Thoracic aorta (tissue), 2 donors: ENCODE data around the gene UBALD1. TPM values are rescaled to one million over a fixed set of nuclear protein-coding genes. Genes with fewer than 3 reads are reported as not detected.
A peak's percentile ranks its signal among the peaks of the same experiment; 100 is the strongest.

Source experiments
- ATAC-seq: fragments of 150-250 bp; one replicate; pipeline ENCODE4 v1.8.0; 2017; ENCODE audit warnings: low read depth; ENCODE audit not compliant: insufficient number of reproducible peaks, low FRiP score
- DNase-seq: peaks from one replicate; pipeline ENCODE4 v3.0.0-alpha.2; 2020; ENCODE audit warnings: low spot score
- H3K27ac ChIP-seq, 2 donors: fragments of 200-600 bp; sonication (generic); 1 replicate in 1 of 2; 2 replicates in 1 of 2; pipeline ENCODE4 v1.5.1; 2016; ENCODE audit warnings: mild to moderate bottlenecking in 2 of 2, moderate library complexity in 2 of 2
- H3K27me3 ChIP-seq: fragments of 200-600 bp; sonication (generic); replicated peaks from 2 replicates; pipeline ENCODE4 v1.6.0; 2016; ENCODE audit warnings: mild to moderate bottlenecking; ENCODE audit not compliant: insufficient read depth
- H3K36me3 ChIP-seq: fragments of 200-600 bp; sonication (generic); one replicate; pipeline ENCODE4 v1.5.1; 2016
- H3K4me1 ChIP-seq, 2 donors: fragments of 200-600 bp; sonication (generic); 1 replicate in 1 of 2; 2 replicates in 1 of 2; pipeline versions ENCODE4 v1.5.1 to v1.6.0; 2016; ENCODE audit warnings: low read depth in 2 of 2, mild to moderate bottlenecking in 1 of 2; ENCODE audit not compliant: control insufficient read depth in 1 of 2
- H3K4me3 ChIP-seq: fragments of 200-600 bp; sonication (generic); 2 replicates; pipeline ENCODE4 v1.5.1; 2016; ENCODE audit warnings: mild to moderate bottlenecking
- H3K9me3 ChIP-seq: fragments of 200-600 bp; sonication (generic); 2 replicates; pipeline ENCODE4 v1.5.1; 2016
- total RNA-seq, 2 donors: library from RNA; depleted of rRNA; stranded (reverse); fragments of >200 nt; gene quantifications; one replicate each; pipeline versions ENCODE4 v1.1.0 to v1.2.3, GENCODE V29; 2016
- TF ChIP-seq, protein P1 (sequence below): fragments of 200-600 bp; sonication (generic); IDR thresholded peaks from one replicate; pipeline ENCODE4 v1.5.1; 2019; ENCODE audit warnings: antibody characterized with exemption

Gene UBALD1
- total RNA-seq: 10 to 100 TPM; 23.8 to 23.9 TPM

GRCh38 chr16:4614571-4615383 is at the start of gene UBALD1:
Gene UBALD1 (minus strand): TSS chr16:4614888. CDS start chr16:4614797, 91 bp downstream.
- DNase-seq (peak; percentile 67), ATAC-seq (peak; percentile 33)
- TF ChIP-seq, protein P1, sequence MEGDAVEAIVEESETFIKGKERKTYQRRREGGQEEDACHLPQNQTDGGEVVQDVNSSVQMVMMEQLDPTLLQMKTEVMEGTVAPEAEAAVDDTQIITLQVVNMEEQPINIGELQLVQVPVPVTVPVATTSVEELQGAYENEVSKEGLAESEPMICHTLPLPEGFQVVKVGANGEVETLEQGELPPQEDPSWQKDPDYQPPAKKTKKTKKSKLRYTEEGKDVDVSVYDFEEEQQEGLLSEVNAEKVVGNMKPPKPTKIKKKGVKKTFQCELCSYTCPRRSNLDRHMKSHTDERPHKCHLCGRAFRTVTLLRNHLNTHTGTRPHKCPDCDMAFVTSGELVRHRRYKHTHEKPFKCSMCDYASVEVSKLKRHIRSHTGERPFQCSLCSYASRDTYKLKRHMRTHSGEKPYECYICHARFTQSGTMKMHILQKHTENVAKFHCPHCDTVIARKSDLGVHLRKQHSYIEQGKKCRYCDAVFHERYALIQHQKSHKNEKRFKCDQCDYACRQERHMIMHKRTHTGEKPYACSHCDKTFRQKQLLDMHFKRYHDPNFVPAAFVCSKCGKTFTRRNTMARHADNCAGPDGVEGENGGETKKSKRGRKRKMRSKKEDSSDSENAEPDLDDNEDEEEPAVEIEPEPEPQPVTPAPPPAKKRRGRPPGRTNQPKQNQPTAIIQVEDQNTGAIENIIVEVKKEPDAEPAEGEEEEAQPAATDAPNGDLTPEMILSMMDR: no peak
- H3K4me1 ChIP-seq: peaks cover 38 to 59% of the 10 kb centered on the region in 2 donors
- H3K27ac ChIP-seq: peak within 1 kb of the TSS; percentile 90 to 99
- H3K27me3 ChIP-seq: no peaks in the 10 kb centered on the region
- no peaks in the 10 kb centered on the region for H3K9me3 ChIP-seq
- H3K4me3 ChIP-seq: peak within 1 kb of the TSS; percentile 84
- H3K36me3 ChIP-seq: peaks cover 5% of the 10 kb centered on the region

GRCh38 chr16:4663777-4664465 is 49.2 kb upstream of the UBALD1 start:
- H3K27me3 ChIP-seq: no peaks in the 10 kb centered on the region
- H3K9me3 ChIP-seq: no peaks in the 10 kb centered on the region
- TF ChIP-seq, protein P1: no peak
- H3K27ac ChIP-seq: no peak overlapping the region
- H3K36me3 ChIP-seq: peaks cover 20% of the 10 kb centered on the region
- no peak overlapping the region for H3K4me3 ChIP-seq
- ATAC-seq (no peak), DNase-seq (no peak)
- H3K4me1 ChIP-seq: peaks cover 0 to 13% of the 10 kb centered on the region in 2 donors

- Histone ChIP-seq H3K27ac (no peak overlapping the region), H3K4me3 (no peak overlapping the region), H3K4me1 (peaks cover 0 to 13% of the 10 kb centered on the region in 2 donors), H3K36me3 (peaks cover 25% of the 10 kb centered on the region), H3K9me3 (no peaks in the 10 kb centered on the region), H3K27me3 (no peaks in the 10 kb centered on the region)
- ATAC-seq (no peak), DNase-seq (no peak)
- TF ChIP-seq, protein P1: no peak
Measured at GRCh38 chr16:4663465-4663776, 48.7 kb upstream of the UBALD1 start.

- TF ChIP-seq, protein P1: no peak
- H3K4me1 ChIP-seq: peaks cover 0 to 13% of the 10 kb centered on the region in 2 donors
- H3K36me3 ChIP-seq: peaks cover 38% of the 10 kb centered on the region
- no peak overlapping the region for H3K27ac ChIP-seq
- no peaks in the 10 kb centered on the region for H3K27me3 ChIP-seq
- no peaks in the 10 kb centered on the region for H3K9me3 ChIP-seq
- no peak overlapping the region for H3K4me3 ChIP-seq
- DNase-seq (no peak), ATAC-seq (no peak)
Measured at GRCh38 chr16:4661661-4662060, 47.0 kb upstream of the UBALD1 start.

DNA sequence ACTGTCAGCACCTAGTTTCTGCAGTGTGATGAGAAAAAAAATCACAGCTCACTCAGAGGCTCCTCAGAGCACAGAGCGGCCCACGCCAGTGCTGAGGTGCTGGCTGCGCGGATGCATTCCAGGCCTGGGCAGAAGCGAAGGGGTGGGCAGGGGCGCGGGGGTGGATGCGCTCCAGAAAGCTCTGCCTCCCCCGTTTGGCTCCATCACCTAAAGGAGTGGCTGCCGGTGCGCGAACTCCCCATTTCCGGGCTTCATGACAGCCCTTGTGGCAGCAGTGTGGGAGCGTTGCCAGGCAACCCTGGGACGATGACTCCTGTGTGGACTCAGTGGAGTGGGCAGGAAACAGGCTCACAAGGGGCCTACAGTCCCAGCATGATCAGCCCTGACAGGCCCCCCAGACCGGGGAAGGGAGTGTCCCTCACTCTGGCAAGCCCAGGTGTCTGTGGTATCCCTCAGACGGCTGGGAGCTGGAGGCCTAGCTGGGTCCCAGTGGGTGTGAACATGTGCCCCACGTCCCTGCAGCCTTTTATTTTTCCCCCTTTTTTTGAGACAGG is 45.8 kb upstream of the UBALD1 start:
- TF ChIP-seq, protein P1: no peak
- DNase-seq (no peak), ATAC-seq (no peak)
- H3K4me1 ChIP-seq: peaks cover 0 to 13% of the 10 kb centered on the region in 2 donors
- H3K9me3 ChIP-seq: no peaks in the 10 kb centered on the region
- no peak overlapping the region for H3K4me3 ChIP-seq
- peaks cover 38% of the 10 kb centered on the region for H3K36me3 ChIP-seq
- H3K27ac ChIP-seq: no peak overlapping the region
- H3K27me3 ChIP-seq: no peaks in the 10 kb centered on the region
